ENCODE results near the gene ANO4. TPM values are rescaled to one million over a fixed set of nuclear protein-coding genes. Genes with fewer than 3 reads are reported as not detected.
"Not testable (repeated sequence)": the region's sequence is repeated elsewhere in the genome, so short reads cannot be mapped to it uniquely, and the experiment has no call there.

The ANO4 gene
- total RNA-seq, 1 donor from 2014 or later, result not detected

DNA sequence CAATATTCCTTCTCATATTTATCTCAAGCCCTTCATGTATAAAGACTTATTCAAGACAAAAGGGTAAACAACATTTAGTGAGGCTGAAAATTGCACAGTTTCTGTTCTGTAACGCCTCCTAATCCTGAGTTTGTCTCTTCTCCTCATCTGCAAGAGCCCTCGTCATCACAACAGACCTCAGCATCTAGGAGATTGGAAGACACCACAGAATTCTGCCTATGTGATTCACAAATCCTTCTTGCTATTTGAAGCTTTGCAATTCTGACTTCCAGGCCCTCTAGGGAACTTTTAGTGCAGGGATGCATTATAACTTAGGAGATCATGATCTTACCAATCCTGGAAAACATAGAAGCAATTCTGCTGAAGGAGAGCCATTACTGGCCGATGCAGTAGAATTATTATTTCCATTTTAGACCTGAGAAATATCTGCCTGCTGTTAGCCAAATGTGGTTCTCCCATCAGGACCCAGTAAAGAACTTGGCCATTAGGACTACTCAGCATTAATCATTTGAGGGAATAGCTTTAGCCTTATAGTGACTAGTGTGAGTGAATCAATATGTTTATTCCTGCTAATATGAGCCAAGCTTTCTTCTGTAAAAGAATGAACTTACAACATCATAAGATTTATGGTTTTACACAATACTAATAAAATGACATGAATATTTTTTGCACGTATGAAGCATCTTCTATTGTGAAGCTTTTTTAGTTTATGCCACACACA is 119.5 kb downstream of the ANO4 start:
- Mint-ChIP-seq H3K4me1 (no peaks in the 10 kb centered on the region), H3K27me3 (no peaks in the 10 kb centered on the region), H3K9me3 (no peaks in the 10 kb centered on the region), H3K4me3 (no peak overlapping the region), H3K27ac (no peak overlapping the region), H3K36me3 (ENCODE audit: low read depth) (no peaks in the 10 kb centered on the region)
- intact Hi-C loops (cut with micrococcal nuclease), result no loop called here
- no peak for DNase-seq

DNA sequence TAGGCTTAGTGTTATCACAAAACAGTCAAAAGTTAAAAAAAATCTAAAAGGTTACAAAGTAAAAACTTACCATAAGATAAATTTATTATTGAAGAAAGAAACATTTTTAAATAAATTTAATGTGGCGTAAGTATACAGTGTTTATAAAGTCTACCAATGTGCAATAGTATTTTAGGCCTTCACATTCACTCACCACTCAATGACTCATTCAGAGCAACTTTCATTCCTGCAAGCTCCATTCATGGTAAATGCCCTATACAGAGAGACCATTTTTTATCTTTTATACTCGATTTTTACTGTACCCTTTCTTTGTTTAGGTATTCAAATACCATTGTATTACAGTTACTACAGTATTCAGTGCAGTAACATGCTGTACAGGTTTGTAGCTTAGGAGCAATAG is 124.5 kb downstream of the ANO4 start:
- H3K27me3 Mint-ChIP-seq, result no peaks in the 10 kb centered on the region
- no peak overlapping the region for H3K27ac Mint-ChIP-seq
- no peak overlapping the region for H3K4me3 Mint-ChIP-seq
- no peaks in the 10 kb centered on the region for H3K36me3 Mint-ChIP-seq (ENCODE audit: low read depth)
- DNase-seq, result no peak
- H3K4me1 Mint-ChIP-seq, result no peaks in the 10 kb centered on the region
- intact Hi-C loops (cut with micrococcal nuclease), result no loop called here
- no peaks in the 10 kb centered on the region for H3K9me3 Mint-ChIP-seq

DNA sequence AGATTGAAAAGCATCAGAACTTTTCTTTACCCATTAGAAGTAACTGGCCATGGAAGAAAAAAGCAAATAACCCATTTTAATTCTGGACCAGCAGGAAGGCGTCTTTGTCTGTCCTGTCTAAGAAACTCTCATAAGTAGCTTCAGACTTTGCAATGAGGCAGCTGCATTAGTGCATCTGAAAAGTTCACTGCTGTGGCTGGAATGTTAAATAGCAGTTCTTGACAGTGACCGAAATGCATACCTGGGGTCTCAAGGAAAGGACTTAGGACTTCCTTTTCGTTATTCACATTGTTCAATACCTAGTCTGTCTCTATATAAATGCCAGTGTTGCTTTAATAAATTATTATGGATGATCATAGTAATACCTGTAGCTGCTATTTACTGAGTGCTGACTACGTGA is 125.9 kb downstream of the ANO4 start:
- H3K4me1 Mint-ChIP-seq, result no peaks in the 10 kb centered on the region
- no peak overlapping the region for H3K27ac Mint-ChIP-seq
- H3K9me3 Mint-ChIP-seq, result no peaks in the 10 kb centered on the region
- no peaks in the 10 kb centered on the region for H3K36me3 Mint-ChIP-seq (ENCODE audit: low read depth)
- no peaks in the 10 kb centered on the region for H3K27me3 Mint-ChIP-seq
- H3K4me3 Mint-ChIP-seq, result no peak overlapping the region
- intact Hi-C loops (cut with micrococcal nuclease), result no loop called here
- DNase-seq, result no peak

DNA sequence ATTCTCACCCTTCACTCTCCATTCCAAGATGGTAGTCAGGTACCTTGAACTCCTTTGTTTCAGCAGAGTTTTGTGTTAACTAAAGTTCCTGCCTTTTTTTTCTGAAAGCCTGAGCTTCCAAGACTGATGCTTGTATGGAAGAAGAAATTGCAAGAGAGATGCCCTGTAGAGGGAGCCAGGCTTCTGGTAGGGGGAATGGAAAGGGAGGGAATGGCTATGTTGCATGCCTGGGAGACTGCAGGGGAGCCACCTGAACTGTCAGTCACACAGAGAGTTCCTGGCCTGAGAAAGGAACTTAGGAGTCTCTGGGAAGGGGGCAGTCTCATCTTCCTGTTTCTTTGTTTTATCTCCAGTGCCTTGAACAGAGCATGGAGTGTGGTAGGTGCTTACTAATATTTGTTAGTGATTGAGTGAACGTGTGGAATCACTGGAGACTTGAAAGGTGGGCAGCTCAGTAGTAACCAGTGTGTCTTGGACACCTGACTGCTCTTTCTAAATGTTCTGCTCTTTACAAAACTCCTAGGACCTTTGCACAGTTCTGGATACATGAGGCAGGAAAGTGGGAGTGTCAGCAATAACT is 132.2 kb downstream of the ANO4 start:
- Mint-ChIP-seq H3K4me3 (no peak overlapping the region), H3K27ac (no peak overlapping the region), H3K9me3 (no peaks in the 10 kb centered on the region), H3K36me3 (ENCODE audit: low read depth) (no peaks in the 10 kb centered on the region), H3K27me3 (no peaks in the 10 kb centered on the region), H3K4me1 (no peaks in the 10 kb centered on the region)
- intact Hi-C loops (cut with micrococcal nuclease), result no loop called here
- DNase-seq, result no peak

DNA sequence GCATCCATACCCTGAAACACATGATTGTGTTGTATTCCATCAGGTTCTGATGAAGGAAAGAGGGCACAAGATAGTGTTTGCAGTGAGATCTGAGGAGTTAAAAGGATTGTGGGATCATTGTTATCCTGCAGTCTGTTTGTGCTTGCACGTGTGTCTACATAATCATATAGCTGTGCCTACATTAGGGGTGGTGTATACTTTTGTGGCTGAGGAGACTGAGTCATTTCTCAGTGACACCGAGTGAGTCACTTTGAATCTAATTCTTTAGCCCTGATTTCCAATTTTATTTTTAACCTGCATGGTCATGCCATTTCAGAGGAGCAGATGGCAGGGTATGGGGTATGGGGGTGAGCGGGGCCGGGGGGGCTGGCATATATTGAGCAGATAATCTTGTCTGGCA is 133.2 kb downstream of the ANO4 start:
- H3K4me3 Mint-ChIP-seq, result no peak overlapping the region
- H3K9me3 Mint-ChIP-seq, result no peaks in the 10 kb centered on the region
- H3K36me3 Mint-ChIP-seq (ENCODE audit: low read depth), result no peaks in the 10 kb centered on the region
- no peaks in the 10 kb centered on the region for H3K27me3 Mint-ChIP-seq
- no peaks in the 10 kb centered on the region for H3K4me1 Mint-ChIP-seq
- H3K27ac Mint-ChIP-seq, result no peak overlapping the region
- no peak for DNase-seq
- intact Hi-C loops (cut with micrococcal nuclease), result no loop called here

DNA sequence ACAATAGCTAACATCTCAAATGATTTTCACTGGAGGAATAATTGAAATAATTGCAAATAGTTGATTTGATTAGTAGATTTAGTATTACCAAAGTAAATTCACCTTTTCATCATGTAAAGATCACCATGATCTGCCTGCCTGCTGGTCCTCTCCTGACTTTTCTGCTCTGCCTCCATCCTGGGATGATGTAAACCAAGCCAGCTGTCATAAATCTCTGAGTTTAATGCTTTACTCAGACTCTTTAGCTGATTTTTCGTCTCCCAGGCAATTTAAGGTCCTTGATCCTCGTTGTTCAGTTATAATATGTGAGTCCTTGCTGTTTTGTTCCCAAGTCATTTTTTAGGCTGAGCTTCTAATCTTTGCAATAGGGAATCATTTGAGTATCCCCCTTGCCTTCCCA is 138.0 kb downstream of the ANO4 start:
- Mint-ChIP-seq H3K36me3 (ENCODE audit: low read depth) (no peaks in the 10 kb centered on the region), H3K4me1 (no peaks in the 10 kb centered on the region), H3K27ac (no peak overlapping the region), H3K4me3 (no peak overlapping the region), H3K27me3 (no peaks in the 10 kb centered on the region), H3K9me3 (no peaks in the 10 kb centered on the region)
- DNase-seq, result no peak
- intact Hi-C loops (cut with micrococcal nuclease), result no loop called here

DNA sequence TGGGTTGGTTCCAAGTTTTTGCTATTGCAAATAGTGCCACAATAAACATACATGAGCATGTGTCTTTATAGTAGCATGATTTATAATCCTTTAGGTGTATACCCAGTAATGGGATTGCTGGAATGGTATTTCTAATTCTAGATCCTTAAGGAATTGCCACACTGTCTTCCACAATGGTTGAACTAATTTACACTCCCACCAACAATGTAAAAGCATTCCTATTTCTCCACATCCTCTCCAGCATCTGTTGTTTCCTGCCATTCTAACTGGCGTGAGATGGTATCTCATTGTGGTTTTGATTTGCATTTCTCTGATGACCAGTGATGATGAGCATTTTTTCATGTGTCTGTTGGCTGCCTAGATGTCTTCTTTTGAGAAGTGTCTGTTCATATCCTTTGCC is 139.0 kb downstream of the ANO4 start:
- H3K4me1 Mint-ChIP-seq; H3K9me3 Mint-ChIP-seq; H3K36me3 Mint-ChIP-seq (ENCODE audit: low read depth); H3K27me3 Mint-ChIP-seq; DNase-seq; intact Hi-C loops (cut with micrococcal nuclease); H3K27ac Mint-ChIP-seq; H3K4me3 Mint-ChIP-seq: not testable (repeated sequence)

DNA sequence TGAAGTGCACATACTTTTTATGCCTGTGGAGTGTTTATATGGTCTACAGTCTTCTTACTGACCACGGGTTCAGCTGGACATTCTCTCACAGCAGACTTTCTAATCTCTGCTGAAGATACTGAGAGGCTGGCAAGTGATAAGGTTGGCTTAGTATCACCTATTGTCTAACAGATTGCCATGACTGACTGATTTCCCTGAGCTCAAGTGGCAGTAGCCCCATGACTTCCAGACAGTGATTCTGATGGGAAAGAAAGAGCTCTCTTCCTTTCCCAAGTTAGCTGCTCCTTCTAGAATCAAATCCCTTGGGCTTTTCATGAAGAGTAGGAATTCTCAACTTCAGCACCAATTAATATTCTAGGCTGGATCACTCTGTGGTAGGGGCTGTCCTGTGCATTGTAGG is 141.4 kb downstream of the ANO4 start:
- intact Hi-C loops (cut with micrococcal nuclease), result no loop called here
- H3K36me3 Mint-ChIP-seq (ENCODE audit: low read depth), result no peaks in the 10 kb centered on the region
- H3K4me3 Mint-ChIP-seq, result no peak overlapping the region
- no peaks in the 10 kb centered on the region for H3K9me3 Mint-ChIP-seq
- no peaks in the 10 kb centered on the region for H3K4me1 Mint-ChIP-seq
- DNase-seq, result no peak
- no peak overlapping the region for H3K27ac Mint-ChIP-seq
- no peaks in the 10 kb centered on the region for H3K27me3 Mint-ChIP-seq

DNA sequence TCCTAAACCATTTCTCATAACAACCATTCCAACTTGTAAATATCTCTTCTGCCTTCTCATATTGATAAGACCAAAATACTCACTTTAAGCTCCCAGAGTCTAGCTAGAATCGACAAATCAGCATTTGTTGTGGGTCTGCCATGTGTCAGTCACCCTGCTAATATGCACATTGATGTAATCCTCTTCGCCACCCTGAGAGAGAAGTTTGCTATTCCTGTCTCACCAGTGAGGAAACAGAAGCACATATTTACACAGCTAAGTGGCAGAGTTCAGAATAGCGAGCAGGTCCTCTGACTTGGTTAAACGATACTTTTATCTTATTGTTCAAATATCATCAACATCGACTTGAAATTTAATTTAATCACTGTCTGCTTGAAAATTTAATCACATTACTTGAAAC is 142.1 kb downstream of the ANO4 start:
- H3K4me3 Mint-ChIP-seq, result no peak overlapping the region
- no peaks in the 10 kb centered on the region for H3K9me3 Mint-ChIP-seq
- DNase-seq, result no peak
- no peaks in the 10 kb centered on the region for H3K4me1 Mint-ChIP-seq
- intact Hi-C loops (cut with micrococcal nuclease), result no loop called here
- no peaks in the 10 kb centered on the region for H3K36me3 Mint-ChIP-seq (ENCODE audit: low read depth)
- H3K27me3 Mint-ChIP-seq, result no peaks in the 10 kb centered on the region
- H3K27ac Mint-ChIP-seq, result no peak overlapping the region

DNA sequence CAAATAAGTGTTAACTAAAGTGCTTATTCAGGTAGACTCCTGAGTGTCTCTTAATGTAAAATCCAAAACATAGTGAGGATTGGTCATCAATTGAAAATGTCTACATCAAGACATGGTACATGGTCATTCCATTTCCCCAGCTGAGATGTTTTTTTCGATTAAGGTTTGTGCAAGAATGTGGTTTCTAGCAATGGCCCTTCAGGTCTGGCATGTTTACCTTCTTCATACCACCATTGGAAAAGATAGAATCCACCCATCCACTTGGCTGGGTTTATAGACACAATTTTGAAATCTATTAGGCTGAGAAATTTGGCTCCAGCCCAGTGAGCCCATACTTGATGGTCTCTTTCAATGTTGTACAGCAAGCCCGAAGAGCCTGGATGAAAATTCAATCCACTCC is 145.9 kb downstream of the ANO4 start:
- H3K36me3 Mint-ChIP-seq (ENCODE audit: low read depth), result no peaks in the 10 kb centered on the region
- intact Hi-C loops (cut with micrococcal nuclease), result no loop called here
- H3K27ac Mint-ChIP-seq, result no peak overlapping the region
- H3K4me1 Mint-ChIP-seq, result no peaks in the 10 kb centered on the region
- H3K27me3 Mint-ChIP-seq, result no peaks in the 10 kb centered on the region
- H3K4me3 Mint-ChIP-seq, result no peak overlapping the region
- H3K9me3 Mint-ChIP-seq, result no peaks in the 10 kb centered on the region
- DNase-seq, result no peak

DNA sequence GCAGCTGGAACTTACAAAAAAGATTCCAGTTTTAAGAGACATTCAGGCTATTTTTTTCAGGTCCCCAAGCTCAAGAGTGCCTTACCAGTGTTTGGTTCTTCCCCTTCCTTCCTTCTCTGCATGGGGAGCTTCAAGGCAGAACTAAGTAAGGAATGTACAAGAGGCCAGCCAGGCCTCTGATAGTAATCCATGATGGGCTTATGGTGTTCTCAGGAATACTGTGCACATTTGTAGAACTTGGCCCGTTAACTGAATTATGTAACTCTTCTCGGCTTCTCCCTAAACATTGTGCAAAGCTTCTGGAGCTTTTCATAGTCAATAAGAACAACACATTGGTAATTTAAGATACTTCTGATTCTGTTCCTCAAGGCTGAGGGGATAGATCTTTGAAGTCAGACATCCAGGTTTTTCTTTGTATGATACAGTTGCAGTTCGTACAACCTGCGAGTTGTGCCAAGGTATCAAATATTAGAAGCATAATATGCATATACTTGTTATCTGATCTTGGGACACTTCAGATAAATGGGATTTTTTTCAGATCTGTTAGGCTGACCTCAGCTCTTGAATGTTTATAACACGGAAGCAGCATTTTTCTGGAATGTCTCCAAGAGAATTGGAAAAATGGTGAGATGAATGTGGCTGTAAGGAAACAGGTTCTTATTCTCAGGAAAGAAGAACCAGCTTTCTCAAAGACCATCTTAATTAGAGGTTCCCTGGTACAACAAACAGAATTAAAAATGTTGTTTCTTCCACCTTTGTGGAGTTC is 148.6 kb downstream of the ANO4 start:
- no peaks in the 10 kb centered on the region for H3K9me3 Mint-ChIP-seq
- no peak overlapping the region for H3K4me3 Mint-ChIP-seq
- no peaks in the 10 kb centered on the region for H3K4me1 Mint-ChIP-seq
- H3K27ac Mint-ChIP-seq, result no peak overlapping the region
- no peaks in the 10 kb centered on the region for H3K36me3 Mint-ChIP-seq (ENCODE audit: low read depth)
- no peak for DNase-seq
- intact Hi-C loops (cut with micrococcal nuclease), result no loop called here
- no peaks in the 10 kb centered on the region for H3K27me3 Mint-ChIP-seq

DNA sequence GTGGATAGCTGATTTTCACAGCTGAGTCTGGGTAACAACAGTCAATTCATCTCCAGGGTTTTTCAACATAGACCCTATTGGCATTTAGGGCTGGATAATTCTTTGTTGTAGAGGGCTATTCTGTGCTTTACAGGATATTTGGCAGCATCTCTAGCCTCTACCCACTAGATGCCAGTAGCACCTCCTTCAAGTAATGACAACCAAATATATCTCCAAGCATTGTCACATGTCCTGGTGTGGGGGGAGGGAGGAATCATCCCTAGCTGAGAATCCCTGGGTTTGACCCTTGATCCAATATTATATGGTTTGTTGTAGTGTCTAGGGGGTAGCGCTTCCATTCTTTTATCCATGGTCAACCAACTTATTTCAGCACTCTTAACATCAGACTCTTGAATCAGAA is 157.2 kb downstream of the ANO4 start:
- no peak for DNase-seq
- Mint-ChIP-seq H3K4me3 (no peak overlapping the region), H3K36me3 (ENCODE audit: low read depth) (no peaks in the 10 kb centered on the region), H3K9me3 (no peaks in the 10 kb centered on the region), H3K4me1 (no peaks in the 10 kb centered on the region), H3K27me3 (no peaks in the 10 kb centered on the region), H3K27ac (no peak overlapping the region)
- intact Hi-C loops (cut with micrococcal nuclease), result no loop called here

DNA sequence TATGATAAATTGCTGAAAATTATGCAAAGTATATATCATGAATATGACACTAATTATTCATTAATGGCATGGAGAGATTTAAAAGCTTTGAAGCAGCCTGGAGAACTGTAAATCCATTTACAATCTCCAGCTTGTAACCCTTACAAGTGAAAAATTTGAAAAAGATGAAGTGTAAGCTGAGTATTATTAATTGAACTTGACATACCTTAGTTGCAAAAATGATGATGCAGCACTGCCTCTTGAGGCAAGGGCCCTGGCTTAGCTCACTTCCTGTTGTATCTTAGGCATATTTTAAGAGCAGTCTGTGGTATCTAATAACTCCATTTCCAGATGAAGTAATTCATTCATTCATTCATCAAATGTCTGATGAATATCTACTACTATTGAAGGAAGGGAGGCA is 158.6 kb downstream of the ANO4 start:
- intact Hi-C loops (cut with micrococcal nuclease), result no loop called here
- Mint-ChIP-seq H3K36me3 (ENCODE audit: low read depth) (no peaks in the 10 kb centered on the region), H3K4me3 (no peak overlapping the region), H3K27ac (no peak overlapping the region), H3K4me1 (no peaks in the 10 kb centered on the region), H3K27me3 (no peaks in the 10 kb centered on the region), H3K9me3 (no peaks in the 10 kb centered on the region)
- DNase-seq, result no peak

DNA sequence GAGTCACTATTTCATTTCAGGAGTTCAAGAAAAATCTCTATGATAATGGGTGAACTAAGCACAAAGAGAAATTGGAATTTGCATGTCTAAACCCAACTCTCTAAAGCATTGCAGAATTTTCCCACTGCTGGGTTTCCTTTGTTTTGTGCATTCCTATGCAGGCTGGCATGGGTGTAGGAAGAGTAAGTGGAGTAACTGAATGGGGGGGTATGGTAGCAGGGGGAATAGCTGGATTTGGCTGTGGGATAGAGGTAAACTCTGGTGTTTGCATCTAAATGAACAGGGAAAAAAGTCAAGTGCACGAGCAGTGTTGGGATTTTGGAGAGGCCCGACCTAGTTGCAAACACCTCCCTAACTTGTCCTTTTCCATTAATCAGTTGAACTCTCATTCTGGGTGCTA is 159.1 kb downstream of the ANO4 start:
- Mint-ChIP-seq H3K4me3 (no peak overlapping the region), H3K27ac (no peak overlapping the region), H3K36me3 (ENCODE audit: low read depth) (no peaks in the 10 kb centered on the region), H3K27me3 (no peaks in the 10 kb centered on the region), H3K4me1 (no peaks in the 10 kb centered on the region), H3K9me3 (no peaks in the 10 kb centered on the region)
- no peak for DNase-seq
- intact Hi-C loops (cut with micrococcal nuclease), result no loop called here

Data from activated CD4-positive, alpha-beta T cell treated with anti-CD3 and anti-CD28 coated beads, Interleukin-2, amount 10 ng/mL, durations not matched to agents 24 days and 14 days (primary cell).